DMS153 treated with DMSO at 0.1 percent for 48 hours (cell line): ENCODE results near the gene PGA3.
"Not testable (repeated sequence)": the region's sequence is repeated elsewhere in the genome, so short reads cannot be mapped to it uniquely, and the experiment has no call there.

Experiments
- DNase-seq: peaks from one replicate; lab custom pipeline; 2025; ENCODE audit not compliant: unreplicated experiment; lab: John Stamatoyannopoulos, UW

The PGA3 gene

GRCh38 chr11:61204502-61205059, 1.3 kb downstream of the PGA3 start:
- DNase-seq, result not testable (repeated sequence)

GRCh38 chr11:61207636-61208310, 4.5 kb downstream of the PGA3 start:
- DNase-seq, result not testable (repeated sequence)

- DNase-seq, result not testable (repeated sequence)
These were observed 7.3 kb downstream of the PGA3 start for GRCh38 chr11:61210629-61211028.

- DNase-seq, result not testable (repeated sequence)
These were observed 8.1 kb downstream of the PGA3 start for GRCh38 chr11:61211327-61211952.

- DNase-seq, result not testable (repeated sequence)
These were observed 8.9 kb downstream of the PGA3 start for GRCh38 chr11:61212202-61212601.

- DNase-seq, result not testable (repeated sequence)
These were observed 10.5 kb downstream of the PGA3 start for GRCh38 chr11:61213711-61214324.

GRCh38 chr11:61218306-61218705, 15.0 kb downstream of the PGA3 start:
- DNase-seq, result not testable (repeated sequence)

- not testable (repeated sequence) for DNase-seq
These were observed 15.7 kb downstream of the PGA3 start for GRCh38 chr11:61219016-61219415.

- not testable (repeated sequence) for DNase-seq
These were observed 18.7 kb downstream of the PGA3 start, which contains the start of gene PGA4 for GRCh38 chr11:61222047-61222446. TSS of gene PGA4 (plus strand) at chr11:61222347. CDS start at chr11:61222401, 54 bp downstream.

GRCh38 chr11:61222692-61223091, 19.4 kb downstream of the PGA3 start:
- not testable (repeated sequence) for DNase-seq

- DNase-seq, result not testable (repeated sequence)
These were observed 23.3 kb downstream of the PGA3 start for GRCh38 chr11:61226457-61227137.

GRCh38 chr11:61229458-61229857, 26.1 kb downstream of the PGA3 start:
- not testable (repeated sequence) for DNase-seq

- DNase-seq, result not testable (repeated sequence)
These were observed 27.7 kb downstream of the PGA3 start for GRCh38 chr11:61231033-61231432.

- not testable (repeated sequence) for DNase-seq
These were observed 28.3 kb downstream of the PGA3 start for GRCh38 chr11:61231585-61231984.

GRCh38 chr11:61232548-61233145, 29.3 kb downstream of the PGA3 start:
- not testable (repeated sequence) for DNase-seq

GRCh38 chr11:61237130-61237529, 33.8 kb downstream of the PGA3 start:
- not testable (repeated sequence) for DNase-seq

GRCh38 chr11:61240288-61240687, 37.0 kb downstream of the PGA3 start:
- DNase-seq, result not testable (repeated sequence)

- not testable (repeated sequence) for DNase-seq
These were observed 37.6 kb downstream of the PGA3 start, which contains the start of gene PGA5 for GRCh38 chr11:61240875-61241274. TSS of gene PGA5 (plus strand) at chr11:61241175. CDS start at chr11:61241227, 52 bp downstream.

- not testable (repeated sequence) for DNase-seq
These were observed 38.2 kb downstream of the PGA3 start for GRCh38 chr11:61241526-61241925.

GRCh38 chr11:61245284-61245964, 42.1 kb downstream of the PGA3 start:
- not testable (repeated sequence) for DNase-seq
